22Rv1 (cell line): Measurements from ENCODE around the gene LRRC23.

Experiments used
- CTCF ChIP-seq: fragments of 450-650 bp; IDR thresholded peaks from 2 replicates; pipeline ENCODE4 v1.5.1; 2017; ENCODE audit warnings: mild to moderate bottlenecking
- ZFX ChIP-seq: fragments of 450-650 bp; IDR thresholded peaks from 2 replicates; pipeline ENCODE4 v1.6.1; 2017; ENCODE audit warnings: antibody characterized with exemption, borderline replicate concordance

- TF ChIP-seq CTCF: no peak
- TF ChIP-seq ZFX: no peak
These were observed 5.2 kb upstream of the LRRC23 start for GRCh38 chr12:6899427-6899826.
